ENCODE results near the gene KRT82.
"Not testable (repeated sequence)": the region's sequence is repeated elsewhere in the genome, so short reads cannot be mapped to it uniquely, and the experiment has no call there.

KRT82 gene

GRCh38 chr12:52405922-52406385, at the start of gene KRT82:
KRT82 (minus strand) TSS chr12:52406335; CDS start chr12:52406277, 58 bp downstream.
- no peak within 1 kb of the TSS for H3K4me3 Mint-ChIP-seq
- H3K27ac Mint-ChIP-seq = no peak within 1 kb of the TSS
- H3K27me3 Mint-ChIP-seq = peaks cover 2% of the 10 kb centered on the region
- H3K9me3 Mint-ChIP-seq (ENCODE audit: low read depth) = no peaks in the 10 kb centered on the region
- no peaks in the 10 kb centered on the region for H3K4me1 Mint-ChIP-seq (ENCODE audit: low read depth)
- no peaks in the 10 kb centered on the region for H3K36me3 Mint-ChIP-seq

GRCh38 chr12:52455821-52456220, 49.7 kb upstream of the KRT82 start:
- Mint-ChIP-seq H3K36me3 (no peaks in the 10 kb centered on the region), H3K27ac (no peak overlapping the region)

DNA sequence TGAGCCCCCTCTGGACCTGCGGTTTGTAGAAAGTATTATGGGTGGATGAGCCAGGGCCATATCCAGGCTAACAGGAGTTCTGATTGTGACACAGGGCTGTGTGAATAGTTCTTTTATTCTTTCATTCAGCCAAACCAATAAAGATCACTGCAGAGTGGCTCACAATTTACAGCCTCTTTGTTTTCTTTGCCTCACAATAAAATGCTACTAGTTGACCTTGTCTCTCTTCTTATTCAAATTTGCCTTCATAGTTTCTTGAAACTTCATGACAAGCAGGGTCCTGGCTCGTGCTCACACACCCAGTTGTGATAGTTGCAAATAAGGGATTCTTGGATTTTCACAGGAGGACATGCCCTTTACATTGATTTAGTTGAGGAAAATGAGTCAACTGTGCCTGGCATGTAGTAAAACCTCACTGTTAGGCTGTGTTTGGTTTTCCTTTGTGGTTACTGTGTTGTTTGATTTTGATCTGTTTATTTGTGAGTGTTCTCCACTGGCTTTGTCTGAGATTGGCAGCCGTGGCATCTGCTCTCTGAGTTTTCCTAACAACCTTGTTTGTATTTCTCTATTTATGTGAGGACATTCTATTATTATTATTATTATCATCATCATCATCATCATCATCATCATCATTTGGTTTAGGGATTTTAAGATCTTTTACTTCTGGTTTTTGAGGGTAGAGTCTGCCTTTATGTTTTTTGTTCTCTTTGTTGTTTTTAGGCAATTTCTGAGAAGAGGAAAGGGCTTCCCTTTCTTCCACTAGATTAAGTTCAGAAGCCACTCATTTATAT, 48.5 kb upstream of the KRT82 start:
- Mint-ChIP-seq H3K4me3 (no peak overlapping the region), H3K36me3 (no peaks in the 10 kb centered on the region), H3K27me3 (peaks cover 5% of the 10 kb centered on the region), H3K9me3 (ENCODE audit: low read depth) (no peaks in the 10 kb centered on the region), H3K27ac (no peak overlapping the region), H3K4me1 (ENCODE audit: low read depth) (peaks cover 4% of the 10 kb centered on the region)

More at GRCh38 chr12:52455821-52456220, 49.7 kb upstream of the KRT82 start:
- Mint-ChIP-seq H3K27me3 (peaks cover 8% of the 10 kb centered on the region), H3K4me3 (no peak overlapping the region), H3K9me3 (ENCODE audit: low read depth) (no peaks in the 10 kb centered on the region), H3K4me1 (ENCODE audit: low read depth) (peaks cover 4% of the 10 kb centered on the region)

- H3K27ac Mint-ChIP-seq = no peak within 1 kb of the TSS
- H3K4me1 Mint-ChIP-seq (ENCODE audit: low read depth) = peaks cover 4% of the 10 kb centered on the region
- no peaks in the 10 kb centered on the region for H3K9me3 Mint-ChIP-seq (ENCODE audit: low read depth)
- no peak within 1 kb of the TSS for H3K4me3 Mint-ChIP-seq
- no peaks in the 10 kb centered on the region for H3K27me3 Mint-ChIP-seq
- H3K36me3 Mint-ChIP-seq = no peaks in the 10 kb centered on the region
These were observed 46.0 kb upstream of the KRT82 start, which contains the start of gene KRT6B for GRCh38 chr12:52452101-52452500. KRT6B (minus strand) TSS chr12:52452146; CDS start chr12:52452078, 68 bp downstream.

DNA sequence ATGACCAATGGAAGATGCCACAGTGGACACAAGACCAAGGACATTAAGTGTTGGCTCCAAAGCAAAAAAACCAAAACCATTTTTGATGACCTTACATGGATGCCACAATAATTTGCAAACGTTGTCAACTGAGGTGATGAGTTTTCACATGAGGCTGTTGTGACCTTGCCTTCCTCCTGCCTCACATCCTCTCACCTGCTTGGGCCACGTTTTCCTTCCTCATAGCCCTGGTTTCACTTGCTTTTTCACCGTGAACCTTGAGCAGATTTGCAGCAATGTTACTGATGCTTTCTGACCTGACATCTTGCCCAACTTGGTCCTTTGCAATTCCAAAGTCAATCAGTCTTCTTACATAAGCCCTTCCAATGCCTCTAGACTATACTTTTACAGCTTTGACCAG, 42.1 kb upstream of the KRT82 start:
- Mint-ChIP-seq H3K9me3 (ENCODE audit: low read depth) (no peaks in the 10 kb centered on the region), H3K4me1 (ENCODE audit: low read depth) (no peaks in the 10 kb centered on the region), H3K4me3 (no peak overlapping the region), H3K36me3 (no peaks in the 10 kb centered on the region), H3K27ac (no peak overlapping the region), H3K27me3 (peaks cover 4% of the 10 kb centered on the region)

GRCh38 chr12:52447196-52447595, 41.1 kb upstream of the KRT82 start:
- not testable (repeated sequence) for H3K4me3 Mint-ChIP-seq; H3K9me3 Mint-ChIP-seq (ENCODE audit: low read depth); H3K27ac Mint-ChIP-seq; H3K36me3 Mint-ChIP-seq; H3K27me3 Mint-ChIP-seq; H3K4me1 Mint-ChIP-seq (ENCODE audit: low read depth)

GRCh38 chr12:52446367-52447045, 40.4 kb upstream of the KRT82 start:
- no peaks in the 10 kb centered on the region for H3K36me3 Mint-ChIP-seq
- no peak overlapping the region for H3K27ac Mint-ChIP-seq
- peaks cover 7% of the 10 kb centered on the region for H3K27me3 Mint-ChIP-seq
- H3K4me3 Mint-ChIP-seq = no peak overlapping the region
- no peaks in the 10 kb centered on the region for H3K4me1 Mint-ChIP-seq (ENCODE audit: low read depth)
- H3K9me3 Mint-ChIP-seq (ENCODE audit: low read depth) = no peaks in the 10 kb centered on the region

- Mint-ChIP-seq H3K9me3 (ENCODE audit: low read depth) (no peaks in the 10 kb centered on the region), H3K4me3 (no peak overlapping the region), H3K27me3 (peaks cover 11% of the 10 kb centered on the region), H3K36me3 (no peaks in the 10 kb centered on the region), H3K4me1 (ENCODE audit: low read depth) (no peaks in the 10 kb centered on the region), H3K27ac (no peak overlapping the region)
These were observed 39.7 kb upstream of the KRT82 start for GRCh38 chr12:52445876-52446275.

DNA sequence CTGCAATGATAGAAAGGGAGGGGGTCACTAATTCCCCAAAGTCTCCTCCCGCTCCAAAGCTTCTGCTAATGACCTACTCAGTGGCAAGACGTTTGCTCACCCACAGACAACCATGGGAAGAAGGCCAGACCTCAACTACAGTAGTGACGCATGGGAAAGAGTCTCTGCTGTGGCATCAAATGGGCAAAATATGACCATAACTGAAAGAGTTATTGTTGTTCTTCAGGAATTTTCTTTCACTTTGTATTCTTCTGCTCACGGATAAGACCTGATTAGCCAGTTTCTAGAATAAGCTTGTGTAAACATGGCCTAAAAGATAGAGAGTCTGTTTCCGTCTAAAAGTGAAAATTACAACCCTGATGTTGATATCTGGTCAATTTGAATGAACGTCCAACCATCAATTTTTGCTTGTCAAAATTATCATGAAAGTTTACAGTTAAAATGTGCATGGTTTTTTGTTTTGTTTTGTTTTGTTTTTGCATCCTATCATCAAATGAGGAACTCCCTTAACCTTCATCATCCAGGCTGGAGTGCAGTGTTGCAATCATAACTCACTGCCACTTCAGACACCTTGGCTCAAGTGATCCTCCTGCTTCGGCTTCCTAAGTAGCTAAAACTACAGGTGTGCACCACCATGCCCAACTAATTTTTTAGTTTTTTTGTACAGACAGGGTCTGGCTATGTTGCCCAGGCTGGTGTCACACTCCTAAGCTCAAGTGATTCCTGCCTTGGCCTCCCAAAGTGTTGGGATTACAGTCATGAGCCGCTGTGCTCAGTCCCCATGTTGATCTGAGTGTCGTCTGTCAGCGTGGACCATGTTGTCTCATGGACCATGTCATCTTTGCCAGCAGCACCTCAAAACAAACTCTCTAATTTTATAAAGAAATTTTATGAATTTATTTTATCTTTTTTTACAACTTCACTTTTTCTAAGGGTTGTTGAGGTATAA, 38.8 kb upstream of the KRT82 start:
- H3K36me3 Mint-ChIP-seq = no peaks in the 10 kb centered on the region
- H3K4me3 Mint-ChIP-seq = no peak overlapping the region
- no peaks in the 10 kb centered on the region for H3K9me3 Mint-ChIP-seq (ENCODE audit: low read depth)
- H3K27ac Mint-ChIP-seq = no peak overlapping the region
- no peaks in the 10 kb centered on the region for H3K4me1 Mint-ChIP-seq (ENCODE audit: low read depth)
- peaks cover 11% of the 10 kb centered on the region for H3K27me3 Mint-ChIP-seq

DNA sequence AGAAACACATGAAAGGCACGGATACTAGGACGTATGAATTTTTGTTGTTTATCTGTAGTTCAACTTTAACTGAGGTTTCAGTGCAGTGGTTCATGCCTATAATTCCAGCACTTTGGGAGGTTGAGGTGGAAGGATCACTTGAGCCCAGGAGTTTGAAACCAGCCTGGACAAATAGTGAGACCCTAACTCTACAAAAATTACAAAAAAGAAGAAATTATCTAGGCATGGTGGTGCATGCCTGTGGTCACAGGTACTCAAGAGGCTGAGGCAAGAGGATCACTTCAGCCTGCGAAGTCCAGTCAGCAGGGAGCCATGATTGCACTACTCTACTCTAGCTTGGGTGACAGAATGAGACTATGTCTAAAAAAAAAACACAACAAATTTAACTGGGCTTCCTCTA, 37.8 kb upstream of the KRT82 start:
- no peaks in the 10 kb centered on the region for H3K4me1 Mint-ChIP-seq (ENCODE audit: low read depth)
- H3K27ac Mint-ChIP-seq = no peak overlapping the region
- peaks cover 12% of the 10 kb centered on the region for H3K27me3 Mint-ChIP-seq

DNA sequence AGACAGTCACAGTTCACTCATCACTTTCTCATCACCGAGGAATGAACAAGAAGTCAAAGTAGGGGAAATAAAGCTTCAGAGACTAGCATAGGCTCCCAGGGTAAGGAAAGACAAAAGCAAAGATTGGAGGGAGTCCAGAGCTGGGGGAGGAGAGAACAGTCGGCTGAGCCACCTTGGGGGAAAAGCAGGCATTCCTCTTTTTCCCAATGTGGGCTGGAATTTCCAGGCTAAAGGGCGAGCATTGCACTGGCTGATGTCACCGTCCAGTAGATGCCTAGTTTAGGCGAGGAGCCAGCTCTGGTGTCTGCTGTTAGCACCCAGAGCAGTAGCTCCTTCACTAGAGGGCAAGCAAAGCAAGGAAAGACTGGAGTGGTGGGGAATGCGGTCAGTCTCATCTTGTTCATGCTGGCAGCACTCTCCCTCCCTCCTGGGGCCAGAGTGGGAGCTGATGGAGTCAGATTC, 36.5 kb upstream of the KRT82 start:
- Mint-ChIP-seq H3K4me3 (no peak overlapping the region), H3K27ac (no peak overlapping the region), H3K36me3 (no peaks in the 10 kb centered on the region), H3K9me3 (ENCODE audit: low read depth) (no peaks in the 10 kb centered on the region), H3K4me1 (ENCODE audit: low read depth) (no peaks in the 10 kb centered on the region), H3K27me3 (peaks cover 12% of the 10 kb centered on the region)

More for the DNA sequence above, 37.8 kb upstream of the KRT82 start:
- Mint-ChIP-seq H3K36me3 (no peaks in the 10 kb centered on the region), H3K9me3 (ENCODE audit: low read depth) (no peaks in the 10 kb centered on the region), H3K4me3 (no peak overlapping the region)

DNA sequence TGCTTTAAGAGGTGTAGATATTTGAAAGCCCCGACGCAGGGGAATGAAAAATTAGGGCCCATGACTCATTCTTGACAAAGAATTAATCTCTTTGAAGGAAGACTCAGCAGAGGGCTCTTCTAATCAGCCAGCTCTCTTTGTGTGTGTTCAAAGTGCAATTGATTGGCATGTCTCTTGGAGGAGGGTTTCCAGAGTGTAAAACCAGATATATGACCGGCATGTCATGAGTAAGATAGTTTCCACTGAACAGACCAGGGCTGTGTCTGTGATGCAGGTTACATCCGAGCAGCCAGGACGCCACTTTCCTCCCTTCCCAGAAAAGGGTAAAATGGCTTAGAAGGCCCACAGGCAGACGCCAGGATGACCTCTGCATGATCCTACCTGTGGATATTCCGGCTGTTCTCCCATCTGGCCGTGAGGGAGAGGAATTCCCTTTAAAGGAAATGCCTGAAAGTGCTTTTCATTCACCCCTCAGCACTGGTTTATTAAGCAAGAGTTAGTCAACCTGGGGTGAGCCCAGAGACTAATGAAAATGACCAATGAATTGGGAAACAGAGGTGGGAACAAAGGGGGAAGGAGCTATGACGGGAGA, 35.3 kb upstream of the KRT82 start:
- Mint-ChIP-seq H3K4me1 (ENCODE audit: low read depth) (no peaks in the 10 kb centered on the region), H3K9me3 (ENCODE audit: low read depth) (no peaks in the 10 kb centered on the region), H3K4me3 (no peak overlapping the region), H3K27ac (no peak overlapping the region), H3K27me3 (peaks cover 14% of the 10 kb centered on the region), H3K36me3 (no peaks in the 10 kb centered on the region)

DNA sequence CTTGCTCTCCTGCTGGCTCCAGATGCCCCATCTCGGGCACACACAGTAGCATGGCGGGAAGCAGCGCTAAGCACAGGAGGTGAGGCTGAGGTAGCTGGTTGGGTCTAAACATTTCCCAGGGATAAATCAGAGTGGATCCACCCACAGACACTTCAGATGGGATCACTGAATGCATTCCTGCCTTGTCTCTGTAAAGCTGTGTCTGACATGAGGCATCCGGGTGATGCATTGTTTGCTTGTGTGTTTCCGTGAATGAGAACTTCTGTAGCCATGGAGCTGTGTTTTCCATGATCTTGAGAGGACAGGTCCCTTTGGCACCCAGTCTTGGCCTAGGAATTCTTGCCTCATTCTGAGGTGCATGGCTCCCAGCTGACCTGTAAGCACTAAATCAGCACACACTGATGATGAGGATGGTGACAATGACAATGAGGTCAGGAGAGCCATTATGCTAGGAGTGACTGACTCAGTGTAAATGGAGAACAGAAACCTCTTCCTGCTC, 34.7 kb upstream of the KRT82 start:
- peaks cover 14% of the 10 kb centered on the region for H3K27me3 Mint-ChIP-seq
- H3K9me3 Mint-ChIP-seq (ENCODE audit: low read depth) = no peaks in the 10 kb centered on the region
- no peaks in the 10 kb centered on the region for H3K4me1 Mint-ChIP-seq (ENCODE audit: low read depth)
- H3K36me3 Mint-ChIP-seq = no peaks in the 10 kb centered on the region
- H3K4me3 Mint-ChIP-seq = no peak overlapping the region
- no peak overlapping the region for H3K27ac Mint-ChIP-seq

DNA sequence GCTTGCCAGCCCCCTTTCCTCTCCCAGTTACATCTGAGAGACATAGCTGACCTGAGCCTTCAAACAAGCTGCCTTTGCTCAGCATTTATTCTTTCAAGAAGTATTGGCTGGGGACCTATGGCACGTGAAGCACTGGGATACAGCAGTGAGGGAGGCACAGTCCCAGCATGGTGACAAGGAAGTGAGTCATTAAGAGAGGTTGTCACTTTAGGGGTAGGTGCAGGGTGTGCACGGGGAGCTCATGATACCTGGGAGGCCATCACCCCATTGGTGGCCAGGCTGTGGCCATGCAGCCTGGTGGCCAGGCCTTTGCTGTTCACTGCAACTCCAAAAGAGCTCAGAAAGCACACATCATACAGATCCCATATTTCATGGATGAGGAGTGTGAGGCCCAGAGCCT, 33.7 kb upstream of the KRT82 start:
- peaks cover 14% of the 10 kb centered on the region for H3K27me3 Mint-ChIP-seq
- H3K36me3 Mint-ChIP-seq = no peaks in the 10 kb centered on the region
- H3K9me3 Mint-ChIP-seq (ENCODE audit: low read depth) = no peaks in the 10 kb centered on the region
- H3K4me1 Mint-ChIP-seq (ENCODE audit: low read depth) = no peaks in the 10 kb centered on the region
- H3K4me3 Mint-ChIP-seq = no peak overlapping the region
- H3K27ac Mint-ChIP-seq = no peak overlapping the region
